ENCODE results near the gene GABRG3. TPM values are rescaled to one million over a fixed set of nuclear protein-coding genes. Genes with fewer than 3 reads are reported as not detected.

The GABRG3 gene
- total and polyA plus RNA-seq, 10 of the 15 experiments (the other 5 are each of a cell fraction or from before 2014, with no cell fraction given): 0.15 TPM; not detected in 9

GRCh38 chr15:27535445-27536129 is 564.6 kb downstream of the GABRG3 start:
- FAIRE-seq (no peak), ATAC-seq (no peak), DNase-seq (ENCODE audit: low read depth, low spot score) (no peak)
- ChIA-PET CTCF (no interaction called here), SMC1A (ENCODE audit: uncharacterized antibody, unreplicated experiment) (no interaction called here), RAD21 (ENCODE audit: unreplicated experiment) (no interaction called here), POLR2A (no interaction called here)
- Histone ChIP-seq H3K9ac (ENCODE audit: control insufficient read depth, insufficient read depth, low read length) (no peak overlapping the region), H3K36me3 (ENCODE audit: control insufficient read depth in 2 of 2, insufficient read depth in 2 of 2, low read length in 1 of 2) (no peaks in the 10 kb centered on the region), H4K20me1 (ENCODE audit: control insufficient read depth, insufficient read depth) (no peaks in the 10 kb centered on the region), H3K4me2 (ENCODE audit: control insufficient read depth, insufficient read depth) (no peak overlapping the region), H3K79me2 (ENCODE audit: control insufficient read depth, insufficient read depth, low read length) (no peaks in the 10 kb centered on the region), H3K4me1 (ENCODE audit: control insufficient read depth, insufficient read depth, low read length) (no peaks in the 10 kb centered on the region), H3K27ac (ENCODE audit: control insufficient read depth, insufficient read depth) (no peak overlapping the region), H2AFZ (ENCODE audit: control insufficient read depth, low read depth, low read length) (no peak overlapping the region), H3K9me3 (replicated peaks; ENCODE audit: control insufficient read depth, insufficient read depth, low read length) (no peaks in the 10 kb centered on the region; the same call in 2 of the 3 replicates), H3K4me3 (no peak overlapping the region), H3K27me3 (replicated peaks in 1 of 2; ENCODE audit: control insufficient read depth in 2 of 2, insufficient read depth in 2 of 2, low read length in 1 of 2) (no peaks in the 10 kb centered on the region)
- in situ Hi-C loops (cut with MboI): no loop called here
- BruUV-seq (replicated peaks): no TSS peak
- intact Hi-C loops (cut with micrococcal nuclease; ENCODE audit: unreplicated experiment): no loop called here
- TF ChIP-seq E4F1 (IDR thresholded peaks at IDR 0.05; ENCODE audit: borderline replicate concordance, partially characterized antibody) (no peak), NR2C1 (IDR thresholded peaks at IDR 0.05) (no peak), EP300 (IDR thresholded peaks at IDR 0.05; ENCODE audit: borderline replicate concordance in 1 of 2, control insufficient read depth in 1 of 2, low read depth in 2 of 2, low read length in 2 of 2) (no peak), EED (IDR thresholded peaks at IDR 0.05; ENCODE audit: low read depth) (no peak), EZH2 (IDR thresholded peaks at IDR 0.05; ENCODE audit: borderline replicate concordance, control insufficient read depth, low read depth, low read length) (no peak), ASH2L (IDR thresholded peaks at IDR 0.05; ENCODE audit: borderline replicate concordance, low read depth) (no peak)
- TF ChIP-seq, protein P1, sequence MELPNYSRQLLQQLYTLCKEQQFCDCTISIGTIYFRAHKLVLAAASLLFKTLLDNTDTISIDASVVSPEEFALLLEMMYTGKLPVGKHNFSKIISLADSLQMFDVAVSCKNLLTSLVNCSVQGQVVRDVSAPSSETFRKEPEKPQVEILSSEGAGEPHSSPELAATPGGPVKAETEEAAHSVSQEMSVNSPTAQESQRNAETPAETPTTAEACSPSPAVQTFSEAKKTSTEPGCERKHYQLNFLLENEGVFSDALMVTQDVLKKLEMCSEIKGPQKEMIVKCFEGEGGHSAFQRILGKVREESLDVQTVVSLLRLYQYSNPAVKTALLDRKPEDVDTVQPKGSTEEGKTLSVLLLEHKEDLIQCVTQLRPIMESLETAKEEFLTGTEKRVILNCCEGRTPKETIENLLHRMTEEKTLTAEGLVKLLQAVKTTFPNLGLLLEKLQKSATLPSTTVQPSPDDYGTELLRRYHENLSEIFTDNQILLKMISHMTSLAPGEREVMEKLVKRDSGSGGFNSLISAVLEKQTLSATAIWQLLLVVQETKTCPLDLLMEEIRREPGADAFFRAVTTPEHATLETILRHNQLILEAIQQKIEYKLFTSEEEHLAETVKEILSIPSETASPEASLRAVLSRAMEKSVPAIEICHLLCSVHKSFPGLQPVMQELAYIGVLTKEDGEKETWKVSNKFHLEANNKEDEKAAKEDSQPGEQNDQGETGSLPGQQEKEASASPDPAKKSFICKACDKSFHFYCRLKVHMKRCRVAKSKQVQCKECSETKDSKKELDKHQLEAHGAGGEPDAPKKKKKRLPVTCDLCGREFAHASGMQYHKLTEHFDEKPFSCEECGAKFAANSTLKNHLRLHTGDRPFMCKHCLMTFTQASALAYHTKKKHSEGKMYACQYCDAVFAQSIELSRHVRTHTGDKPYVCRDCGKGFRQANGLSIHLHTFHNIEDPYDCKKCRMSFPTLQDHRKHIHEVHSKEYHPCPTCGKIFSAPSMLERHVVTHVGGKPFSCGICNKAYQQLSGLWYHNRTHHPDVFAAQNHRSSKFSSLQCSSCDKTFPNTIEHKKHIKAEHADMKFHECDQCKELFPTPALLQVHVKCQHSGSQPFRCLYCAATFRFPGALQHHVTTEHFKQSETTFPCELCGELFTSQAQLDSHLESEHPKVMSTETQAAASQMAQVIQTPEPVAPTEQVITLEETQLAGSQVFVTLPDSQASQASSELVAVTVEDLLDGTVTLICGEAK (IDR thresholded peaks at IDR 0.05; ENCODE audit: borderline replicate concordance): no peak
- WGBS (ENCODE audit: insufficient coverage, insufficient replicate concordance, low lambda C conversion rate, missing lambda C conversion rate): 8% methylated on average over 6 of the region's 6 CpGs
